SK-N-SH (cell line): ENCODE measurements around the gene AMD1. TPM values are rescaled to one million over a fixed set of nuclear protein-coding genes. Genes with fewer than 3 reads are reported as not detected.

Experiments used
- CTCF ChIA-PET: fragments of 300-600, 350-600 bp; formaldehyde crosslinking; extraction: SDS; loops from one replicate; lab custom pipeline; 2021; lab: Yijun Ruan, JAX
- POLR2A ChIA-PET: fragments of 350-600 bp; sonication (Branson Sonifier 250); formaldehyde crosslinking; extraction: SDS; loops from one replicate; lab custom pipeline; 2020; ENCODE audit warnings: antibody characterized with exemption, inconsistent platforms; lab: Yijun Ruan, JAX
- DNase-seq: peaks from one replicate; pipeline ENCODE4 v3.0.0; 2012
- H2AFZ ChIP-seq: fragments of 200-600 bp; sonication (generic); 2 replicates; pipeline ENCODE4 v1.8.1; 2016; ENCODE audit warnings: antibody characterized with exemption, mild to moderate bottlenecking, low read depth
- H3F3A ChIP-seq: fragments of 200-600 bp; sonication (generic); replicated peaks from 2 replicates; pipeline ENCODE3; 2016; ENCODE audit warnings: antibody characterized with exemption, mild to moderate bottlenecking; ENCODE audit not compliant: insufficient read depth
- H3K27ac ChIP-seq, 2 experiments: fragments of 200-500 bp in 1 of 2; fragments of 200-600 bp in 1 of 2; sonication (Bioruptor generic) in 1 of 2; sonication (generic), shearing (Covaris generic) in 1 of 2; 2 replicates each; pipeline versions ENCODE4 v1.5.1 to v1.6.1; 2014 to 2016; ENCODE audit warnings: low read depth in 2 of 2, inconsistent platforms in 1 of 2, low read length in 1 of 2, mild to moderate bottlenecking in 1 of 2, mixed read lengths in 1 of 2
- H3K27me3 ChIP-seq: fragments of 200-600 bp; sonication (generic), shearing (Covaris generic); 2 replicates; pipeline ENCODE4 v1.6.1; 2016; ENCODE audit warnings: mixed run types; ENCODE audit not compliant: insufficient read depth
- H3K36me3 ChIP-seq, 2 experiments: fragments of 200-500 bp in 1 of 2; fragments of 200-600 bp in 1 of 2; sonication (Bioruptor generic) in 1 of 2; sonication (generic) in 1 of 2; replicated peaks in 1 of 2; 2 replicates each; pipeline versions ENCODE3 to v1.5.1; 2014 to 2016; ENCODE audit warnings: low read length in 1 of 2, mild to moderate bottlenecking in 1 of 2; ENCODE audit not compliant: insufficient read depth in 2 of 2, control insufficient read depth in 1 of 2
- H3K4me1 ChIP-seq, 2 experiments: fragments of 200-500 bp in 1 of 2; fragments of 200-600 bp in 1 of 2; sonication (Bioruptor generic) in 1 of 2; sonication (generic), shearing (Covaris generic) in 1 of 2; 2 replicates each; pipeline versions ENCODE4 v1.5.1 to v1.6.1; 2014 to 2016; ENCODE audit warnings: low read depth in 1 of 2, low read length in 1 of 2, mixed run types in 1 of 2; ENCODE audit not compliant: insufficient read depth in 2 of 2, control insufficient read depth in 1 of 2
- H3K4me2 ChIP-seq: fragments of 200-600 bp; sonication (generic), shearing (Covaris generic); 2 replicates; pipeline ENCODE4 v1.6.1; 2017; ENCODE audit warnings: mixed run types
- H3K4me3 ChIP-seq, 2 experiments: fragments of 200-500 bp in 1 of 2; fragments of 200-600 bp in 1 of 2; sonication (Bioruptor generic) in 1 of 2; sonication (generic), shearing (Covaris generic) in 1 of 2; 2 replicates each; pipeline versions ENCODE4 v1.5.1 to v1.8.1; 2014 to 2016; ENCODE audit warnings: low read depth in 2 of 2, inconsistent platforms in 1 of 2, low read length in 1 of 2, mild to moderate bottlenecking in 1 of 2, mixed read lengths in 1 of 2, moderate library complexity in 1 of 2
- H3K79me2 ChIP-seq: fragments of 200-600 bp; sonication (generic); 2 replicates; pipeline ENCODE4 v1.8.1; 2017; ENCODE audit warnings: mild to moderate bottlenecking; ENCODE audit not compliant: insufficient read depth
- H3K9ac ChIP-seq: fragments of 200-600 bp; sonication (generic); 2 replicates; pipeline ENCODE4 v1.6.1; 2017; ENCODE audit warnings: mixed run types
- H3K9me2 ChIP-seq: fragments of 200-600 bp; sonication (generic); 2 replicates; pipeline ENCODE4 v1.6.1; 2017; ENCODE audit warnings: mixed run types
- H3K9me3 ChIP-seq: fragments of 200-600 bp; sonication (generic); 2 replicates; pipeline ENCODE4 v1.6.1; 2017; ENCODE audit warnings: mixed run types, mild to moderate bottlenecking, moderate library complexity
- H4K20me1 ChIP-seq: fragments of 200-600 bp; sonication (generic); 2 replicates; pipeline ENCODE4 v1.6.1; 2017; ENCODE audit warnings: mild to moderate bottlenecking, mixed run types; ENCODE audit not compliant: insufficient read depth
- CTCF ChIP-seq: fragments of 200-600 bp; sonication (generic); IDR thresholded peaks from 2 replicates; pipeline ENCODE4 v1.6.1; 2017; ENCODE audit warnings: antibody characterized with exemption, mild to moderate bottlenecking, moderate library complexity
- EP300 ChIP-seq, 2 experiments: IDR thresholded peaks; 2 replicates each; pipeline versions ENCODE4 v1.4.0 to v1.6.1; 2012; ENCODE audit warnings: borderline replicate concordance in 1 of 2, low read depth in 1 of 2, low read length in 1 of 2
- EZH2phosphoT487 ChIP-seq: fragments of 200-600 bp; sonication (generic); IDR thresholded peaks from 2 replicates; pipeline ENCODE4 v1.6.1; 2017; ENCODE audit warnings: low read depth, mixed run types, mild to moderate bottlenecking, antibody characterized with exemption, moderate library complexity, borderline replicate concordance
- FOXM1 ChIP-seq: IDR thresholded peaks from 2 replicates; pipeline ENCODE4 v1.4.0; 2012; ENCODE audit warnings: low read depth, mild to moderate bottlenecking
- GATA2 ChIP-seq: sonication (generic); formaldehyde crosslinking; IDR thresholded peaks from 2 replicates; pipeline ENCODE4 v1.5.0; 2020; ENCODE audit warnings: mild to moderate bottlenecking, missing genetic modification reagents
- IRF3 ChIP-seq: fragments of 150-350 bp; IDR thresholded peaks from 2 replicates; pipeline ENCODE4 v1.6.1; 2016; ENCODE audit warnings: mild to moderate bottlenecking, low read depth, low read length
- JUND ChIP-seq: IDR thresholded peaks from 2 replicates; pipeline ENCODE4 v1.4.0; 2012
- NFIC ChIP-seq: IDR thresholded peaks from 2 replicates; pipeline ENCODE4 v1.4.0; 2012; ENCODE audit warnings: borderline replicate concordance
- NRF1 ChIP-seq: IDR thresholded peaks from 2 replicates; pipeline ENCODE4 v1.6.1; 2012; ENCODE audit warnings: low read depth, mild to moderate bottlenecking, low read length
- POLR2AphosphoS5 ChIP-seq: IDR thresholded peaks from 2 replicates; pipeline ENCODE4 v1.6.1; 2012; ENCODE audit warnings: low read depth, low read length
- RAD21 ChIP-seq: IDR thresholded peaks from 2 replicates; pipeline ENCODE4 v1.6.1; 2012; ENCODE audit warnings: mild to moderate bottlenecking, low read length
- RCOR1 ChIP-seq: fragments of 150-350 bp; IDR thresholded peaks from 2 replicates; pipeline ENCODE4 v1.6.1; 2017; ENCODE audit warnings: antibody characterized with exemption, low read length
- RFX5 ChIP-seq: IDR thresholded peaks from 2 replicates; pipeline ENCODE4 v1.6.1; 2012; ENCODE audit warnings: mild to moderate bottlenecking, improper control_type of control experiment, low read length
- RXRA ChIP-seq: IDR thresholded peaks from 2 replicates; pipeline ENCODE4 v1.4.0; 2012; ENCODE audit warnings: low read depth, mild to moderate bottlenecking, borderline replicate concordance
- SMC3 ChIP-seq: IDR thresholded peaks from 2 replicates; pipeline ENCODE4 v1.6.1; 2012; ENCODE audit warnings: low read depth, low read length, improper control_type of control experiment
- TCF12 ChIP-seq: IDR thresholded peaks from 2 replicates; pipeline ENCODE4 v1.4.0; 2012
- USF2 ChIP-seq: fragments of 150-350 bp; IDR thresholded peaks from 2 replicates; pipeline ENCODE4 v1.6.1; 2017; ENCODE audit warnings: antibody characterized with exemption, low read length, low read depth, borderline replicate concordance
- YY1 ChIP-seq: IDR thresholded peaks from 2 replicates; pipeline ENCODE4 v1.4.0; 2012; ENCODE audit warnings: low read depth, mild to moderate bottlenecking
- ZBTB33 ChIP-seq: IDR thresholded peaks from 2 replicates; pipeline ENCODE4 v1.4.0; 2012; ENCODE audit warnings: low read depth, borderline replicate concordance
- WGBS: methylation state at CpG from one replicate; pipeline ENCODE4 v1.1.6; 2017; ENCODE audit warnings: low lambda C conversion rate; 5-methylcytosine and 5-hydroxymethylcytosine counted together
- polyA plus RNA-seq, 3 experiments: library from polyadenylated mRNA; depleted of rRNA; stranded (reverse); fragments of >200 nt; gene quantifications; 2 replicates each; pipeline ENCODE4 v1.2.3, GENCODE V29; 2012

AMD1 gene
- polyA plus RNA-seq, 1 of the 3 experiments (the other 2 are of a cell fraction): 21.1 TPM

- Histone ChIP-seq H3K9me3 (no peaks in the 10 kb centered on the region), H3K27ac (peak overlapping the region; percentile 58 to 92; a peak in 3 of 4 replicates), H3K27me3 (no peaks in the 10 kb centered on the region), H3K9ac (peak overlapping the region; percentile 92; the same call in 1 of the 2 replicates), H3K4me3 (peak overlapping the region; percentile 93), H3K4me2 (peak overlapping the region; percentile 94), H3K4me1 (peaks cover 28 to 30% of the 10 kb centered on the region in 2 experiments; a peak in 3 of 4 replicates), H3K36me3 (peaks cover 0 to 3% of the 10 kb centered on the region in 2 experiments), H2AFZ (no peak overlapping the region), H4K20me1 (peaks cover 69% of the 10 kb centered on the region), H3F3A (peaks cover 33% of the 10 kb centered on the region), H3K79me2 (peaks cover 79% of the 10 kb centered on the region), H3K9me2 (no peaks in the 10 kb centered on the region)
- TF ChIP-seq SMC3: no peak
- no peak for TF ChIP-seq EZH2phosphoT487
- no peak for TF ChIP-seq NFIC
- TF ChIP-seq NRF1: no peak
- TF ChIP-seq RAD21: no peak
- no peak for TF ChIP-seq ZBTB33
- TF ChIP-seq USF2: no peak
- TF ChIP-seq JUND: no peak
- no peak for TF ChIP-seq TCF12
- TF ChIP-seq POLR2AphosphoS5: no peak
- TF ChIP-seq RXRA: no peak
- TF ChIP-seq FOXM1: no peak
- no peak for TF ChIP-seq IRF3
- no peak for TF ChIP-seq EP300 (IDR thresholded peaks at IDR 0.05; ENCODE audit: borderline replicate concordance in 1 of 2, low read depth in 1 of 2, low read length in 1 of 2)
- no peak for TF ChIP-seq RFX5
- no peak for TF ChIP-seq CTCF
- no peak for TF ChIP-seq YY1
- no peak for TF ChIP-seq RCOR1
- no peak for TF ChIP-seq GATA2
- ChIA-PET CTCF (interaction anchor here (0.6 to 5.2 kb wide), 4 partner anchors 63 to 885 kb away, joined by 3 to 41 read pairs (median 12); partner anchors contain the start of gene CDK19), POLR2A (interaction anchor here (0.6 kb wide), 1 partner anchor 1386 kb away, joined by 3 read pairs; no protein-coding TSS in a partner anchor)
- WGBS: 29% methylated on average over 2 of the region's 2 CpGs
- no peak for DNase-seq
These were observed 3.0 kb downstream of the AMD1 start for GRCh38 chr6:110877569-110877968.
